IMR-90 (cell line): ENCODE measurements around the gene ZFAND4.

Experiments used
- CEBPB ChIP-seq: IDR thresholded peaks from 2 replicates; pipeline ENCODE4 v1.6.1; 2012; ENCODE audit warnings: low read depth, low read length, improper control_type of control experiment
- ELK1 ChIP-seq: fragments of 150-350 bp; IDR thresholded peaks from 2 replicates; pipeline ENCODE4 v1.6.1; 2016; ENCODE audit warnings: low read depth, mild to moderate bottlenecking, low read length, moderate library complexity, borderline replicate concordance
- MAFK ChIP-seq: IDR thresholded peaks from 2 replicates; pipeline ENCODE4 v1.6.1; 2012; ENCODE audit warnings: low read depth, low read length, improper control_type of control experiment
- POLR2A ChIP-seq: IDR thresholded peaks from 2 replicates; pipeline ENCODE4 v1.6.1; 2012; ENCODE audit warnings: mild to moderate bottlenecking, low read depth, low read length
- RAD21 ChIP-seq: IDR thresholded peaks from 2 replicates; pipeline ENCODE4 v1.6.1; 2012; ENCODE audit warnings: low read length, improper control_type of control experiment
- SMC3 ChIP-seq: fragments of 150-350 bp; IDR thresholded peaks from 2 replicates; pipeline ENCODE4 v1.6.1; 2016; ENCODE audit warnings: low read depth, mild to moderate bottlenecking, antibody characterized with exemption, low read length, moderate library complexity
- TF ChIP-seq, protein P1 (sequence below): conservative IDR thresholded peaks from 2 replicates; pipeline ENCODE4 v1.5.1; 2012; ENCODE audit warnings: mild to moderate bottlenecking, low read depth, low read length, improper control_type of control experiment

DNA sequence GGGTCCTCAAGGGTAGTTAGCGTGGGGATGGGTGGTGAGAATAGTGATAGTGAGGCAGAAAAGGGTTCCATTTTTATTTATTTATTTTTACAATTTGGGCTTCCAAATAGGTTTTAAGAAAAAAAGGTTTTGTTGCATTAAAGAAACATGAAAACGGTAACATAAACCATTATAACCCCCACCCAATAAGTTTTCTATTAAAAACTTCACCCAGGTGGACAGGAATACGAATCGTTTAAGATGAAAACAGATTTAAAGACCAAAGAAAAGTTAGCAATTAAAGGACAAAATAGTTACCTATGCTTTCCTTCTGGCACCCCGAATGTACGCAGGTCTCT is 78.7 kb downstream of the ZFAND4 start:
- TF ChIP-seq, protein P1, sequence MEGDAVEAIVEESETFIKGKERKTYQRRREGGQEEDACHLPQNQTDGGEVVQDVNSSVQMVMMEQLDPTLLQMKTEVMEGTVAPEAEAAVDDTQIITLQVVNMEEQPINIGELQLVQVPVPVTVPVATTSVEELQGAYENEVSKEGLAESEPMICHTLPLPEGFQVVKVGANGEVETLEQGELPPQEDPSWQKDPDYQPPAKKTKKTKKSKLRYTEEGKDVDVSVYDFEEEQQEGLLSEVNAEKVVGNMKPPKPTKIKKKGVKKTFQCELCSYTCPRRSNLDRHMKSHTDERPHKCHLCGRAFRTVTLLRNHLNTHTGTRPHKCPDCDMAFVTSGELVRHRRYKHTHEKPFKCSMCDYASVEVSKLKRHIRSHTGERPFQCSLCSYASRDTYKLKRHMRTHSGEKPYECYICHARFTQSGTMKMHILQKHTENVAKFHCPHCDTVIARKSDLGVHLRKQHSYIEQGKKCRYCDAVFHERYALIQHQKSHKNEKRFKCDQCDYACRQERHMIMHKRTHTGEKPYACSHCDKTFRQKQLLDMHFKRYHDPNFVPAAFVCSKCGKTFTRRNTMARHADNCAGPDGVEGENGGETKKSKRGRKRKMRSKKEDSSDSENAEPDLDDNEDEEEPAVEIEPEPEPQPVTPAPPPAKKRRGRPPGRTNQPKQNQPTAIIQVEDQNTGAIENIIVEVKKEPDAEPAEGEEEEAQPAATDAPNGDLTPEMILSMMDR, result no peak
- TF ChIP-seq SMC3, result no peak
- TF ChIP-seq POLR2A, result no peak
- no peak for TF ChIP-seq RAD21
- TF ChIP-seq MAFK, result no peak
- TF ChIP-seq ELK1, result no peak
- no peak for TF ChIP-seq CEBPB
